Measurements from ENCODE around the gene BCO1. TPM values are rescaled to one million over a fixed set of nuclear protein-coding genes. Genes with fewer than 3 reads are reported as not detected.

The BCO1 gene
- total and polyA plus RNA-seq, 2 donors from 2014 or later, result 1.4 to 3.0 TPM

GRCh38 chr16:81195885-81196534, 42.5 kb upstream of the BCO1 start:
- Histone ChIP-seq H3K27me3 (ENCODE audit: control insufficient read depth, insufficient read depth, low read length) (no peaks in the 10 kb centered on the region), H3K9ac (ENCODE audit: low read length in 3 of 3) (no peak overlapping the region), H3K4me1 (ENCODE audit: control insufficient read depth in 2 of 3, insufficient read depth in 2 of 3, low read depth in 1 of 3, low read length in 3 of 3) (no peaks in the 10 kb centered on the region), H3K9me3 (ENCODE audit: control insufficient read depth in 2 of 3, insufficient read depth in 1 of 3, low read length in 3 of 3) (no peaks in the 10 kb centered on the region), H3K27ac (ENCODE audit: low read depth in 2 of 2, low read length in 2 of 2) (no peak overlapping the region), H3K36me3 (ENCODE audit: control insufficient read depth in 2 of 3, insufficient read depth in 3 of 3, low read length in 3 of 3) (no peaks in the 10 kb centered on the region), H3K4me3 (ENCODE audit: low read length in 3 of 3) (no peak overlapping the region)
- intact Hi-C loops (cut with DNase I), result no loop called here
- DNase-seq (no peak), FAIRE-seq (no peak)
- no peak for TF ChIP-seq CTCF (IDR thresholded peaks at IDR 0.05; ENCODE audit: borderline replicate concordance, extremely low read depth, insufficient read depth)

- H3K27ac ChIP-seq (ENCODE audit: low read depth in 2 of 2, low read length in 2 of 2), result no peak overlapping the region
- peak; percentile 7 for TF ChIP-seq CTCF (IDR thresholded peaks at IDR 0.05; ENCODE audit: borderline replicate concordance, extremely low read depth, insufficient read depth)
- no peaks in the 10 kb centered on the region for H3K27me3 ChIP-seq (ENCODE audit: control insufficient read depth, insufficient read depth, low read length)
- intact Hi-C loops (cut with DNase I), result no loop called here
- H3K9ac ChIP-seq (ENCODE audit: low read length in 3 of 3), result no peak overlapping the region
- H3K4me1 ChIP-seq (ENCODE audit: control insufficient read depth in 2 of 3, insufficient read depth in 2 of 3, low read depth in 1 of 3, low read length in 3 of 3), result no peaks in the 10 kb centered on the region
- H3K4me3 ChIP-seq (ENCODE audit: low read length in 3 of 3), result no peak overlapping the region
- DNase-seq (no peak), FAIRE-seq (no peak)
- H3K9me3 ChIP-seq (ENCODE audit: control insufficient read depth in 2 of 3, insufficient read depth in 1 of 3, low read length in 3 of 3), result no peaks in the 10 kb centered on the region
- no peaks in the 10 kb centered on the region for H3K36me3 ChIP-seq (ENCODE audit: control insufficient read depth in 2 of 3, insufficient read depth in 3 of 3, low read length in 3 of 3)
Measured at GRCh38 chr16:81198635-81199034, 39.9 kb upstream of the BCO1 start.

GRCh38 chr16:81201267-81201666, 37.2 kb upstream of the BCO1 start:
- Histone ChIP-seq H3K36me3 (ENCODE audit: control insufficient read depth in 2 of 3, insufficient read depth in 3 of 3, low read length in 3 of 3) (no peaks in the 10 kb centered on the region), H3K9me3 (ENCODE audit: control insufficient read depth in 2 of 3, insufficient read depth in 1 of 3, low read length in 3 of 3) (no peaks in the 10 kb centered on the region), H3K9ac (ENCODE audit: low read length in 3 of 3) (no peak overlapping the region), H3K4me3 (ENCODE audit: low read length in 3 of 3) (no peak overlapping the region), H3K4me1 (ENCODE audit: control insufficient read depth in 2 of 3, insufficient read depth in 2 of 3, low read depth in 1 of 3, low read length in 3 of 3) (no peaks in the 10 kb centered on the region), H3K27me3 (ENCODE audit: control insufficient read depth, insufficient read depth, low read length) (no peaks in the 10 kb centered on the region), H3K27ac (ENCODE audit: low read depth in 2 of 2, low read length in 2 of 2) (no peak overlapping the region)
- no peak for DNase-seq
- no peak for FAIRE-seq
- TF ChIP-seq CTCF (IDR thresholded peaks at IDR 0.05; ENCODE audit: borderline replicate concordance, extremely low read depth, insufficient read depth), result no peak
- intact Hi-C loops (cut with DNase I), result no loop called here

Measured in kidney (tissue), 14 donors.